ENCODE results near the gene YWHAE. TPM values are rescaled to one million over a fixed set of nuclear protein-coding genes. Genes with fewer than 3 reads are reported as not detected.

The YWHAE gene
- total RNA-seq, 1 experiment from 2014 or later: 1,282 TPM

DNA sequence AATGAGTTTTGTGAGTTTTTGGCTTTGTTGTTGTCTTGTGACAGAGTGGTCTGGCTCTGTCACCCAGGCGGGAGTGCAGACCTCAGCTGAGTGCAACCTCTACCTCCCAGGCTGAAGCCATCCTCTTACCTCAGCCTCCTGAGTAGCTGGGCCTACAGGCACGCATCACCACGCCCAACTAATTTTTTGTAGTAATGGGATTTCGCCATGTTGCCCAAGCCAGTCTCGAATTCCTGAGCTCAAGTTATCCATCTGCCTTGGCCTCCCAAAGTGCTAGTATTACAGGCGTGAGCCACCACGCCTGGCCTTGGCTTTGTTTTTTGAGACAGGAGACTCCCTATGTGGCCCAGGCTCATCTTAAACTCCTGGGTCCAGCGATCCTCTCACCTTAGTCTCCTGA, 40.9 kb upstream of the YWHAE start:
- no peak overlapping the region for H3T11ph ChIP-seq (ENCODE audit: low read length)
- H2BK5ac ChIP-seq (ENCODE audit: insufficient read length, low read length): no peak overlapping the region
- H3K79me2 ChIP-seq (ENCODE audit: insufficient read depth, low read length): peaks cover 13% of the 10 kb centered on the region; the same call in 1 of the 2 replicates
- no peak overlapping the region for H3K9ac ChIP-seq (ENCODE audit: extremely low read depth, insufficient read length, low read length)
- H3K4me1 Mint-ChIP-seq: no peaks in the 10 kb centered on the region
- H3K23me2 ChIP-seq (ENCODE audit: insufficient read length, low read depth, low read length, poor library complexity, severe bottlenecking): no peaks in the 10 kb centered on the region
- H2BK12ac ChIP-seq (ENCODE audit: insufficient read length, low read depth, low read length): no peak overlapping the region
- no peaks in the 10 kb centered on the region for H4K20me1 ChIP-seq (ENCODE audit: control insufficient read depth, insufficient read depth, insufficient read length)
- no peak overlapping the region for H3K27ac ChIP-seq (ENCODE audit: insufficient read length, low read depth, low read length)
- H3K4me2 ChIP-seq (ENCODE audit: insufficient read depth, insufficient read length, low read length): no peak overlapping the region
- no peak overlapping the region for H3K18ac ChIP-seq (ENCODE audit: insufficient read length, low read depth, low read length)
- no peaks in the 10 kb centered on the region for H3K27me3 ChIP-seq (ENCODE audit: insufficient read depth, low read length)
- WGBS (ENCODE audit: extremely low coverage, insufficient read length, low lambda C conversion rate): no CpG with 5 or more reads among the region's 8 CpGs
- H4K8ac ChIP-seq (replicated peaks; ENCODE audit: insufficient read length, low read depth, low read length): no peak overlapping the region
- H2AK5ac ChIP-seq (ENCODE audit: insufficient read length, low read length): no peak overlapping the region
- TF ChIP-seq CTCF (conservative IDR thresholded peaks at IDR 0.05): no peak
- no peak overlapping the region for H3K4me3 Mint-ChIP-seq
- H2BK15ac ChIP-seq (ENCODE audit: low read depth, low read length): no peak overlapping the region
- H3K27me3 Mint-ChIP-seq (ENCODE audit: low read depth): no peaks in the 10 kb centered on the region
- no peak overlapping the region for H2BK20ac ChIP-seq (ENCODE audit: low read depth, low read length, poor library complexity, severe bottlenecking)
- no peak overlapping the region for H4K91ac ChIP-seq (ENCODE audit: insufficient read length, low read depth, low read length)
- H3K4ac ChIP-seq (ENCODE audit: low read depth, low read length): no peak overlapping the region
- no peaks in the 10 kb centered on the region for H3K9me3 Mint-ChIP-seq
- no peak overlapping the region for H2AFZ ChIP-seq (ENCODE audit: low read length)
- peaks cover 2% of the 10 kb centered on the region for H3K79me1 ChIP-seq (ENCODE audit: insufficient read depth, low read depth, low read length, poor library complexity, severe bottlenecking)
- no peak for DNase-seq
- no peaks in the 10 kb centered on the region for H3K4me1 ChIP-seq (ENCODE audit: insufficient read depth, low read length)
- H3K36me3 Mint-ChIP-seq (ENCODE audit: insufficient read depth in 1 of 3, low read depth in 3 of 3): peaks cover 9 to 24% (median 16%) of the 10 kb centered on the region in 3 experiments; a peak in 6 of 7 replicates
- H3K56ac ChIP-seq (ENCODE audit: insufficient read length, low read depth, low read length): no peak overlapping the region
- no peaks in the 10 kb centered on the region for H3K9me3 ChIP-seq (ENCODE audit: control insufficient read depth, low read depth, low read length)
- H3K14ac ChIP-seq (ENCODE audit: insufficient read depth, low read length): no peak overlapping the region
- H3K23ac ChIP-seq (ENCODE audit: insufficient read length, low read depth, low read length): no peak overlapping the region
- no peak overlapping the region for H2BK120ac ChIP-seq (ENCODE audit: low read depth, low read length, poor library complexity, severe bottlenecking)
- H3K27ac Mint-ChIP-seq: no peak overlapping the region
- no peak overlapping the region for H4K5ac ChIP-seq (ENCODE audit: insufficient read length, low read depth, low read length)

Measured in H9 (cell line).